A172 (cell line): ENCODE measurements around the gene RNF212B. TPM values are rescaled to one million over a fixed set of nuclear protein-coding genes. Genes with fewer than 3 reads are reported as not detected.
"Not testable (repeated sequence)": the region's sequence is repeated elsewhere in the genome, so short reads cannot be mapped to it uniquely, and the experiment has no call there.

Source experiments
- DNase-seq: peaks from one replicate; pipeline ENCODE4 v3.0.0-alpha.2; 2015; ENCODE audit warnings: low spot score
- total RNA-seq: library from RNA; depleted of rRNA; stranded (reverse); fragments of >200 nt; shearing (Covaris generic); gene quantifications from 2 replicates; pipeline ENCODE4 v1.2.3, GENCODE V29; 2014; rRNA removed

Gene RNF212B
- total RNA-seq = not detected in 2 replicates

DNA sequence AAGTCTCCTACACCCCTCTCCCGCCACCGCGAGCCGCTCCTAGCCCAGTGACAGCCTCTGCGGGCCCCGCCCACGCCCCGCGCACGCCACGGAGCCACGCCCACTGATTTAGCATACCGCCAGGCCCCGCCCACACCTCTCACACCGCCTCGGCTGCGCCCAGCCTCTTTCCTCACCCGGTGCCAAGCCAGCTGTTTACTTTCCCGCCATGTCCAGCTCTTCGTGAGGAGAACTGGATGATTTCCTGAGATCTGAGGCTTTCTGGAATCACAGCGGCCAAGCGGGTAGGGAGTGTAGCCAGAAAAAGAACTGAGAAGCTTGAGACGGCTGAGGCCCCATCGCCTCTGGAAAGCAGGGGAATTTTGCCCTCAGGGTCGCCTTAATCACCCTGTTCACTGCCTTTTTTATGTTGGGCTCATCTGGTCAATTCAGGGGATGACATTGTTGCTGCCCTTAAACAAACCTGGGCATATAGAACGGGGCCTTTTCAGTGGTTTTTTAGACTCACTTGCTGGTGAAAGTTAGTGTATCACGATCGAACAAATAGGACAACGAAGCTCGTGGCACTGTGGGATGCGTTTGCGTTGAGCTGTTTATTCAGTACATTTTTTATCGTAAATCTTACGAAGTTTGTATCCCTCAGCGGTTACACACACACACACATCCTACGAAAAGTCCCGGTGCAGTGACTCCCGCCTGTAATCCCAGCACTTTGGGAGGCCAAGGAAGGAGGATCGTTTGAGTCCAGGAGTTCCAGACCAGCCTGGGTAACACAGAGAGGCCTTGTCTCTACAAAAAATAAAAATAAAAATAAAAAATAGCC lies at the start of gene RNF212B:
TSS of gene RNF212B (plus strand) at position 165 of the 823 bp plus-strand sequence. CDS start 2,410 bp downstream, outside the sequence.
- DNase-seq = peak; percentile 52

- no peak for DNase-seq
These were observed 44.3 kb upstream of the RNF212B start for GRCh38 chr14:23193432-23193831.

DNA sequence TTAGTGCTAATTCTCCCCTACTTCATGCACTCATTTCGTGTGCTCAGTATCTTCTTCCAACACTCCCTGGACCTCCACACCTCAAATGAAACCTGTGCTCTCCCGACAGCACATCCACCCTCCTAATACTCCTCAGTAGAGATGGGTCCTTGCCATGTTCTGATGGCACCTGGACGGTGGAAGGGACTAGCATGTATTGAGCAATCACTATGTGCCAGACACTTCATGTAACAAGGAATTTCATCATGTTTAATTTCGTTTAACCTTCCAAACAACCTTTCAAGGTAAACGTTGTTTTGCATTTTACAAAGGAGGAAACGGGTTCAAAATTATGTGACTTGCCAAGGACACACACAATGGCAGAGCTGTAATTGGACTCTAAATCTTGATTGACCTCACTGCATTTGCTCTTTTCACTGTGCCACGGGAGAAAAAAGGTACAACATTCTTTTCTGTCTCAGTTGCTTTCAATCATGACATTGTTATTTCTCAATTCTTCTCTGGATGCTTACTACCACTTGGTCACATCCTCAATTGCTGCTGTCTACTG lies 42.1 kb upstream of the RNF212B start:
- no peak for DNase-seq

GRCh38 chr14:23196487-23196886 lies 41.2 kb upstream of the RNF212B start:
- not testable (repeated sequence) for DNase-seq

- DNase-seq = not testable (repeated sequence)
These were observed 38.6 kb upstream of the RNF212B start for GRCh38 chr14:23199141-23199540.

- no peak for DNase-seq
These were observed 35.7 kb upstream of the RNF212B start for GRCh38 chr14:23202001-23202400.

GRCh38 chr14:23206422-23207145 lies 31.2 kb upstream of the RNF212B start:
- DNase-seq = no peak

- DNase-seq = no peak
These were observed 30.6 kb upstream of the RNF212B start for GRCh38 chr14:23207146-23207540.

- DNase-seq = no peak
These were observed 29.4 kb upstream of the RNF212B start for GRCh38 chr14:23208324-23208723.

- DNase-seq = no peak
These were observed 27.9 kb upstream of the RNF212B start for GRCh38 chr14:23209651-23210423.

- DNase-seq = no peak
These were observed 22.3 kb upstream of the RNF212B start for GRCh38 chr14:23215421-23215820.

GRCh38 chr14:23217032-23218020 lies 20.4 kb upstream of the RNF212B start:
- DNase-seq = no peak

GRCh38 chr14:23219075-23219474 lies 18.7 kb upstream of the RNF212B start:
- DNase-seq = no peak

DNA sequence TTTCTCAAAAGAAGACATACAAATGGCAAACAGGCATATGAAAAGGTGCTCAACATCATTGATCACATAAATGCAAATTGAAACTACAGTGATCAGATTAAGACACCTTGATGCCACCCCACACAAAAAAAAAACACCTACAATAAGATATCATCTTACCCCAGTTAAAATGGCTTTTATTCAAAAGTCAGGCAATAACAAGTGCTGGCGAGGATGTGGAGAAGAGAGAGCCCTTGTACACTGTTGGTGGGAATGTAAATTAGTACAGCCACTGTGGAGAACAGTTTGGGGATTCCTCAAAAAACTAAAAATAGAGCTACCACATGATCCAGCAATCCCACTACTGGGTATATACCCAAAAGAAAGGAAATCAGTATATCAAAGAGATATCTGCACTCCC lies 12.8 kb upstream of the RNF212B start:
- DNase-seq = not testable (repeated sequence)

DNA sequence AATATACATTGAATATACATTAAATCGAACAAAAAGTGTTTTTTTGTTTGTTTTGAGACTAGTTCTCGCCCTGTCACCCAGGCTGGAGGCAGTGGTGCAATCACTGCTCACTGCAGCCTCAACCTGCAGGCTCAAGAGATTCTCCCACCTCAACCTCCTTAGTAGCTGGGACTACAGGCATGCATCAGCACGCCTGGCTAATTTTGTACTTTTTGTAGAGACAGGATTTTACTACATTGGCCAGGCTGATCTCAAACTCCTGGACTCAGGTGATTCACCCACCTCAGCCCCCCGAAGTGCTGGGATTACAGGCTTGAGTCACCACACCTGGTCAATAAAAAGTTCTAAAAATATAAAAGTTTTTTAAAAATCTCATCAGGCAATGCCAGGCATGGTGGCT lies 10.2 kb upstream of the RNF212B start:
- DNase-seq = no peak

DNA sequence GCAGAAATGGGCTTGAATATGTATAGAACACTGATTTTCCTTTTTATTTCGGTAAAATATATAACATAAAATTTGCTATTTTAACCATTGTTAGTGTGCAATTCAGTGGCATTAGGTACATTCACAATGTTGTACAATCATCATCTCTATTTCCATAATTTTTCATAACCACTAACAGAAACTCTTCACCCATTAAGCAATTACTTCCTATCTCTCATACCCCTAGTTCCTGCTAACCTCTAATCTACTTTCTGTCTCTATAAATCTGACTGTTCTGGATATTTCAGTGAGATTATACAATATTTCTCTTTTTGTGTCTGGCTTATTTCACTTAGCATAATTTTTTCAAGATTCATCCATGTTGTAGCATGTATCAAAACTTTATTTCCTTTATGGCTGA lies 8.9 kb upstream of the RNF212B start:
- no peak for DNase-seq

GRCh38 chr14:23232241-23232808 lies 5.4 kb upstream of the RNF212B start:
- not testable (repeated sequence) for DNase-seq

GRCh38 chr14:23240661-23241060 lies 2.9 kb downstream of the RNF212B start:
- DNase-seq = no peak

- not testable (repeated sequence) for DNase-seq
These were observed 3.5 kb downstream of the RNF212B start for GRCh38 chr14:23241061-23241715.

DNA sequence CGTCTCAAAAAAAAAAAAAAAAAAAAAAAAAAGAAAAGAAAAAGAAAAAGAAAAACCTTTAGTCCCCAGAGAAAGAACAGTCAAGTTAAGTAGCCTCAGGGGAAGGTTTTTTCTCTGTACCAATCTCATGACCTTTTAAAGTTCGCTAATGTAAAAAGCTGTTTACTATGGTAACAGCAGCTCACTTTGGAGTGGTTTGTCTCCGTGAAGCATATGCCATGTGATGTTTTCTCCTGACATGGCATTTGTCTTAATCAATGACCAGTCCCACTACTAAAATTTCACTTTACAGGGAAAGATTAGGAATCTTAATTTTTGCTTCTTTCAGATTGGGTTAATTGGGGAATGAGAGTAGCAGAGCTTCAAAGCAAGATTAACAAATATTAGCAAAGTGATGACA lies 4.3 kb downstream of the RNF212B start:
- DNase-seq = no peak
